A673 (cell line): Measurements from ENCODE around the gene CCBE1. TPM values are rescaled to one million over a fixed set of nuclear protein-coding genes. Genes with fewer than 3 reads are reported as not detected.

Experiments
- BruUV-seq: library from RNA; stranded (reverse); fragments of 400-500 nt; replicated peaks from 2 replicates; lab custom pipeline; 2021; lab: Mats Ljungman, UMichigan
- CTCF ChIA-PET: fragments of 300-600 bp; sonication (Branson Sonifier 250); formaldehyde crosslinking; loops from one replicate; lab custom pipeline; 2022; ENCODE audit warnings: antibody characterized with exemption; lab: Charles Lee
- POLR2A ChIA-PET: fragments of 300-600 bp; sonication (Branson Sonifier 250); formaldehyde crosslinking; loops from one replicate; lab custom pipeline; 2022; ENCODE audit warnings: antibody characterized with exemption; ENCODE audit not compliant: low non-redundant PET; lab: Charles Lee
- DNase-seq: peaks from one replicate; pipeline ENCODE4 v3.0.0-alpha.2; 2015; ENCODE audit warnings: low spot score
- H3K27ac ChIP-seq: fragments of 200-600 bp; sonication (generic); 2 replicates; pipeline ENCODE4 v1.5.1; 2016; ENCODE audit warnings: mixed run types, low read depth, mild to moderate bottlenecking, mixed read lengths, antibody characterized with exemption, low read length; ENCODE audit not compliant: poor library complexity, severe bottlenecking
- H3K27me3 ChIP-seq: fragments of 200-600 bp; sonication (generic); replicated peaks from 2 replicates; pipeline ENCODE4 v1.6.1; 2017; ENCODE audit warnings: mixed run types, low read depth, mild to moderate bottlenecking, mixed read lengths, antibody characterized with exemption, low read length; ENCODE audit not compliant: insufficient read depth, poor library complexity
- H3K36me3 ChIP-seq: fragments of 200-600 bp; sonication (generic); 2 replicates; pipeline ENCODE4 v1.6.1; 2016; ENCODE audit warnings: mixed run types, mild to moderate bottlenecking, mixed read lengths, antibody characterized with exemption, low read length; ENCODE audit not compliant: insufficient read depth, poor library complexity, severe bottlenecking
- H3K4me1 ChIP-seq: fragments of 200-600 bp; sonication (generic); 2 replicates; pipeline ENCODE4 v1.6.1; 2017; ENCODE audit warnings: mixed run types, mild to moderate bottlenecking, mixed read lengths, antibody characterized with exemption, low read length; ENCODE audit not compliant: insufficient read depth, poor library complexity, severe bottlenecking
- H3K4me3 ChIP-seq: fragments of 200-600 bp; sonication (generic); 2 replicates; pipeline ENCODE4 v1.5.1; 2016; ENCODE audit warnings: low read depth, mixed run types, mild to moderate bottlenecking, mixed read lengths, low read length; ENCODE audit not compliant: poor library complexity, severe bottlenecking
- H3K9me3 ChIP-seq: fragments of 200-600 bp; sonication (generic); 2 replicates; pipeline ENCODE4 v1.6.1; 2016; ENCODE audit warnings: mixed run types, low read depth, mild to moderate bottlenecking, mixed read lengths, antibody characterized with exemption, low read length; ENCODE audit not compliant: poor library complexity, severe bottlenecking
- EZH2 ChIP-seq: fragments of 200-600 bp; sonication (generic); IDR thresholded peaks from 2 replicates; pipeline ENCODE4 v1.6.1; 2017; ENCODE audit warnings: borderline replicate concordance, low read depth, mild to moderate bottlenecking, mixed read lengths, antibody characterized with exemption, low read length; ENCODE audit not compliant: poor library complexity, severe bottlenecking
- intact Hi-C: fragments of 100-400 bp; cut with micrococcal nuclease; formaldehyde crosslinking; loops from one replicate; pipeline ENCODE4 v1.10.0; 2022; ENCODE audit not compliant: unreplicated experiment
- total RNA-seq: library from RNA; stranded (reverse); gene quantifications from 2 replicates; pipeline ENCODE4 v1.2.3, GENCODE V29; 2021
- TF ChIP-seq, protein P1 (sequence below): fragments of 300-800, 200-600 bp; sonication (generic); conservative IDR thresholded peaks from 2 replicates; pipeline ENCODE4 v1.5.1; 2017; ENCODE audit warnings: low read depth, mild to moderate bottlenecking, antibody characterized with exemption, low read length, moderate library complexity, mixed read lengths

The CCBE1 gene
- total RNA-seq, 1 experiment from 2014 or later: not detected

DNA sequence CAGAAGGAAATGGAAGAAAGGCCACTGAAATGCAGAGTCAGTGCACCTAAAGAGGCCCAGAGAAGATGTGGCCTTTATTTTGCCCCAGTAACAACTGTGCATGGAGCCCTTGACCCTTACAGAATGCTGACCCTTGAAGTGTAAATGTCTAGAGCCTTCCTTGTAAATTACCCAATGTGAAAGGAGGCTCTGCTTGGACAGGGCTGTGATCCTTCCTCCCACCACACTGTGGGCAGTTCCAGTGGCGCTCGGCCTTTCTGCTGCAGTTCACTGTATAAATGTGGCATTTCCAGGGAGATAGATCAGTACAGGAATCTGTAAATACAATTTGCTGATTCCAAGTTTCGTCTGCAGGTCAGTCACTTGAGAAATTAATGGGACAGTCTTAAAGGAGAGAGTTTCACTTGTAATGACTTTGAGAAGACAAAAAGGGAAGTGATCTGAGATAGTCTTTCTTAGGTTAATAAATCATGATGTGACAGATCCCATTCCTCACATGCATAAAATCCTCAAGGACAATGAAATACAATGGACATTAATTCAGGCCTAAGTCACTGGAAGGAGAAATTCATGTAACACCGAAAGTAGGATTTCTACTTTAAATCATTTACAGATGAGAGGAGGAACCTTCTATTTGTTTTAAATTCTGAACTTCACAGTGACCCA, 204.3 kb downstream of the CCBE1 start:
- ChIA-PET CTCF (no interaction called here), POLR2A (no interaction called here)
- no peaks in the 10 kb centered on the region for H3K9me3 ChIP-seq
- no peaks in the 10 kb centered on the region for H3K4me1 ChIP-seq
- no peaks in the 10 kb centered on the region for H3K36me3 ChIP-seq
- H3K27ac ChIP-seq: no peak overlapping the region
- H3K27me3 ChIP-seq: peaks cover 6% of the 10 kb centered on the region
- TF ChIP-seq, protein P1, sequence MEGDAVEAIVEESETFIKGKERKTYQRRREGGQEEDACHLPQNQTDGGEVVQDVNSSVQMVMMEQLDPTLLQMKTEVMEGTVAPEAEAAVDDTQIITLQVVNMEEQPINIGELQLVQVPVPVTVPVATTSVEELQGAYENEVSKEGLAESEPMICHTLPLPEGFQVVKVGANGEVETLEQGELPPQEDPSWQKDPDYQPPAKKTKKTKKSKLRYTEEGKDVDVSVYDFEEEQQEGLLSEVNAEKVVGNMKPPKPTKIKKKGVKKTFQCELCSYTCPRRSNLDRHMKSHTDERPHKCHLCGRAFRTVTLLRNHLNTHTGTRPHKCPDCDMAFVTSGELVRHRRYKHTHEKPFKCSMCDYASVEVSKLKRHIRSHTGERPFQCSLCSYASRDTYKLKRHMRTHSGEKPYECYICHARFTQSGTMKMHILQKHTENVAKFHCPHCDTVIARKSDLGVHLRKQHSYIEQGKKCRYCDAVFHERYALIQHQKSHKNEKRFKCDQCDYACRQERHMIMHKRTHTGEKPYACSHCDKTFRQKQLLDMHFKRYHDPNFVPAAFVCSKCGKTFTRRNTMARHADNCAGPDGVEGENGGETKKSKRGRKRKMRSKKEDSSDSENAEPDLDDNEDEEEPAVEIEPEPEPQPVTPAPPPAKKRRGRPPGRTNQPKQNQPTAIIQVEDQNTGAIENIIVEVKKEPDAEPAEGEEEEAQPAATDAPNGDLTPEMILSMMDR: no peak
- TF ChIP-seq EZH2: no peak
- intact Hi-C loops: no loop called here
- H3K4me3 ChIP-seq: no peak overlapping the region
- BruUV-seq: no TSS peak
- no peak for DNase-seq

DNA sequence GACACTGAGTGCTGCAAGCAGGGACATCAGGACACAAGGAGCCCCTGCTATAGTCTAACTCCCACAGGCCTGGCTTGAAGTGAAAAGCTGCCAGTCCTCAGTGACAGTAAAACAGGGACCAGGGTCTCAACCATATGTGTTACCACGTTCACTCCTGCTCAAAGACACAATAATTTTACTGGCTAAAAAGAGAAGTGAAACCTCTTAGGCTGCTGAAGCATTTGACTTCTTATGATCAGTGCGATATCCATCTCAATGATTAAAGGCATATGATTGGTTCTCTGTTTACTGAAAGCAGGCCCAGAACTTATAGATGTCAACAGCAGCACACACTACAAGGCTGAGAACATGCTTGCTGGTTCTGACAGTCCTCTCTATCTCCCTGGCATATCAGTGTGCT, 208.3 kb downstream of the CCBE1 start:
- no peaks in the 10 kb centered on the region for H3K9me3 ChIP-seq
- intact Hi-C loops: no loop called here
- no peak overlapping the region for H3K27ac ChIP-seq
- no peak for DNase-seq
- H3K27me3 ChIP-seq: no peaks in the 10 kb centered on the region
- no peaks in the 10 kb centered on the region for H3K4me1 ChIP-seq
- ChIA-PET POLR2A (no interaction called here), CTCF (no interaction called here)
- BruUV-seq: no TSS peak
- H3K36me3 ChIP-seq: no peaks in the 10 kb centered on the region
- no peak overlapping the region for H3K4me3 ChIP-seq
- TF ChIP-seq, protein P1: no peak
- TF ChIP-seq EZH2: no peak

DNA sequence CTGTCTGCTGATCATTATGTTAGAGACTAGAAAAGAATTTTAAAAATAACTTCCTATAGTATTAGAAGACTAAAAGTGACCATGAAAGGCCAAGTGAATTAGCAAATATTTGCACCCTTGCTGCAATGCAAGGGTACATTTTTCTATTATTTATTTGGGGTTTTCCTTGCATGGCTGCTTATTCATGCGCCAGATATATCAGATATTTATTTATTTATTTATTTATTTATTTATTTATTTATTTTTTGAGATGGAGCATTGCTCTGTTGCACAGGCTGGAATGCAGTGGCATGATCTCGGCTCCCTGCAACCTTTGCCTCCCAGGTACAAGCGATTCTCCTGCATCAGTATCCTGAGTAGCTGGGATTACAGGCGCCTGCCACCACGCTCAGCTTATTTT, 211.8 kb downstream of the CCBE1 start:
- no peaks in the 10 kb centered on the region for H3K9me3 ChIP-seq
- no peak for DNase-seq
- ChIA-PET POLR2A (no interaction called here), CTCF (no interaction called here)
- H3K27ac ChIP-seq: no peak overlapping the region
- TF ChIP-seq EZH2: no peak
- TF ChIP-seq, protein P1: no peak
- no TSS peak for BruUV-seq
- no peaks in the 10 kb centered on the region for H3K36me3 ChIP-seq
- no peaks in the 10 kb centered on the region for H3K4me1 ChIP-seq
- no peaks in the 10 kb centered on the region for H3K27me3 ChIP-seq
- intact Hi-C loops: no loop called here
- no peak overlapping the region for H3K4me3 ChIP-seq
